Activated T-cell treated with anti-CD3 and anti-CD28 coated beads, Interleukin-2, amount 50 U/mL, for 24 hours (primary cell): ENCODE measurements around the gene ANGPTL4.
A peak's percentile ranks its signal among the peaks of the same experiment; 100 is the strongest.
"Not testable (repeated sequence)": the region's sequence is repeated elsewhere in the genome, so short reads cannot be mapped to it uniquely, and the experiment has no call there.

ENCODE experiments used
- DNase-seq: peaks from one replicate; pipeline ENCODE4 v3.0.0-alpha.2; 2020
- H3K27ac Mint-ChIP-seq: 2 replicates; pipeline ENCODE4 v1.8.0; 2020; ENCODE audit warnings: mild to moderate bottlenecking, mixed read lengths
- H3K27me3 Mint-ChIP-seq: 2 replicates; pipeline ENCODE4 v1.8.0; 2020; ENCODE audit warnings: mixed read lengths
- H3K36me3 Mint-ChIP-seq: 2 replicates; pipeline ENCODE4 v1.8.0; 2020; ENCODE audit warnings: low read depth, mixed read lengths
- H3K4me1 Mint-ChIP-seq: 2 replicates; pipeline ENCODE4 v1.8.0; 2020; ENCODE audit warnings: low read depth, mixed read lengths
- H3K4me3 Mint-ChIP-seq: 2 replicates; pipeline ENCODE4 v1.8.0; 2020; ENCODE audit warnings: mild to moderate bottlenecking, moderate library complexity, mixed read lengths
- H3K9me3 Mint-ChIP-seq: 2 replicates; pipeline ENCODE4 v1.8.0; 2020; ENCODE audit warnings: mixed read lengths

ANGPTL4 gene

DNA sequence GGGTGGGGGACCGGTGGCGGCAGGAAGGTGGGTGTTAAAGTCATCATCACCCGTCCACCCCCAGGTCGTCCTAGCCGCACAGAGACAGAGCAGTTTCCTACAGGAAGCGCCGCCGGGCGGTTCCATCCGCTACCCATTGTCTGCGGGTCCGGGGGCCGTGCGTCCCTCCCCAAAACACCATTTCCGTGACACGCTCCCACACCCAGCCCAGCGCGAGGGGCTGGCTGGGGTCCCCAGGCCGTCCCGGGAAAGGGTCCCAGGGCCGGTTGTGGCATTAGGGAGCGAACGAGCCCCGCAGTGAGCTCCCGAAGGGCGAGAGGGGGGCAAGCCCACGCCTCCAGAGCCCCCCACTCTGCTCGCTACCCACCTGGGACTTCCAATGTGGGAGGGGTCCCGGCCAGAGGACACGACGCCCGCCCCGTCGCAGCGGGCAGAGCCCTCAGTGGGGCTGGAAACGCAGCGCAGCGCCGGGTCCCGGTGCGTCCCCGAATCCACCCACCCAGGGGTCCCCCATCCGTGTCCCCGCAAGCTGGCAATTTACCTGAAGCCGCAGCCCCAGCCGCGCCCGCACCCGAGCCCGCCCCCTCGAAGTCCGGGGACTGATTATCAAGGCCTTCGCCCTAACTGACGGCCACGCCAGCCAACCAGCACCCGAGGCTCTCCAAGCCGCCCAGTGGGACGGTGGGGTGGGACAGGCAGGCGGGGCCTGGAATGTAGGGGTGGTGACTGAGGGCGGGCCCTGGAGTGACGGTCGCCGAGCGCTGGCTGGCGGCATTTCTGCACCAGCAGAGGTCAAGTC is 21.1 kb upstream of the ANGPTL4 start, which contains the start of gene KANK3:
KANK3 (minus strand) TSS at position 579 of the 799 bp plus-strand sequence. CDS start 5,434 bp downstream, outside the sequence.
- DNase-seq: peak; percentile 95
- H3K4me3 Mint-ChIP-seq: peak within 1 kb of the TSS; percentile 67
- no peaks in the 10 kb centered on the region for H3K36me3 Mint-ChIP-seq
- no peaks in the 10 kb centered on the region for H3K9me3 Mint-ChIP-seq
- no peak within 1 kb of the TSS for H3K27ac Mint-ChIP-seq
- H3K27me3 Mint-ChIP-seq: peaks cover 24% of the 10 kb centered on the region
- peaks cover 8% of the 10 kb centered on the region for H3K4me1 Mint-ChIP-seq

GRCh38 chr19:8343483-8343844 is 20.5 kb upstream of the ANGPTL4 start:
- DNase-seq: no peak
- H3K27me3 Mint-ChIP-seq: peaks cover 18% of the 10 kb centered on the region
- H3K4me3 Mint-ChIP-seq: peak overlapping the region; percentile 67
- H3K4me1 Mint-ChIP-seq: peaks cover 8% of the 10 kb centered on the region
- no peaks in the 10 kb centered on the region for H3K9me3 Mint-ChIP-seq
- H3K36me3 Mint-ChIP-seq: no peaks in the 10 kb centered on the region
- H3K27ac Mint-ChIP-seq: no peak overlapping the region

GRCh38 chr19:8349629-8350372 is 14.2 kb upstream of the ANGPTL4 start:
- not testable (repeated sequence) for H3K27ac Mint-ChIP-seq, H3K9me3 Mint-ChIP-seq, H3K36me3 Mint-ChIP-seq, DNase-seq, H3K4me1 Mint-ChIP-seq, H3K4me3 Mint-ChIP-seq
- peaks cover 25% of the 10 kb centered on the region for H3K27me3 Mint-ChIP-seq

- H3K27me3 Mint-ChIP-seq: peaks cover 25% of the 10 kb centered on the region
- no peak overlapping the region for H3K4me3 Mint-ChIP-seq
- no peaks in the 10 kb centered on the region for H3K9me3 Mint-ChIP-seq
- no peak overlapping the region for H3K27ac Mint-ChIP-seq
- H3K4me1 Mint-ChIP-seq: peaks cover 8% of the 10 kb centered on the region
- no peaks in the 10 kb centered on the region for H3K36me3 Mint-ChIP-seq
- DNase-seq: no peak
Observed at GRCh38 chr19:8352134-8352827, 11.7 kb upstream of the ANGPTL4 start.

DNA sequence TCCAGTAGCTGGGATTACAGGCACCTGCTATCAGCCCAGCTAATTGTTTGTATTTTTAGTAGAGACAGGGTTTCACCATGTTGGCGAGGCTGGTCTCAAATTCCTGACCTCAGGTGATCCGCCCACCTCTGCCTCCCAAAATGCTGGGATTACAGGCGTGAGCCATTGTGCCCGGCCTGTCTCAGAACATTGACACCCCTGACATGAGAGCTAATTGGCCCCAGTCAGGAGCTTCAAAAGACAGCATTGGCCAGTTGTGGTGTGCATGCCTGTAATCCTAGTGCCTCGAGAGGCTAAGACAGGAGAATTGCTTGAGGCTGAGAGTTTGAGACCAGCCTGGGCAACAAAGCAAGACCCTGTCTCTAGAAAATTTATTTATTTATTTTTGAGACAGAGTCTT is 11.1 kb upstream of the ANGPTL4 start:
- H3K27ac Mint-ChIP-seq, H3K9me3 Mint-ChIP-seq, H3K4me1 Mint-ChIP-seq, DNase-seq, H3K36me3 Mint-ChIP-seq, H3K4me3 Mint-ChIP-seq: not testable (repeated sequence)
- H3K27me3 Mint-ChIP-seq: peaks cover 25% of the 10 kb centered on the region

DNA sequence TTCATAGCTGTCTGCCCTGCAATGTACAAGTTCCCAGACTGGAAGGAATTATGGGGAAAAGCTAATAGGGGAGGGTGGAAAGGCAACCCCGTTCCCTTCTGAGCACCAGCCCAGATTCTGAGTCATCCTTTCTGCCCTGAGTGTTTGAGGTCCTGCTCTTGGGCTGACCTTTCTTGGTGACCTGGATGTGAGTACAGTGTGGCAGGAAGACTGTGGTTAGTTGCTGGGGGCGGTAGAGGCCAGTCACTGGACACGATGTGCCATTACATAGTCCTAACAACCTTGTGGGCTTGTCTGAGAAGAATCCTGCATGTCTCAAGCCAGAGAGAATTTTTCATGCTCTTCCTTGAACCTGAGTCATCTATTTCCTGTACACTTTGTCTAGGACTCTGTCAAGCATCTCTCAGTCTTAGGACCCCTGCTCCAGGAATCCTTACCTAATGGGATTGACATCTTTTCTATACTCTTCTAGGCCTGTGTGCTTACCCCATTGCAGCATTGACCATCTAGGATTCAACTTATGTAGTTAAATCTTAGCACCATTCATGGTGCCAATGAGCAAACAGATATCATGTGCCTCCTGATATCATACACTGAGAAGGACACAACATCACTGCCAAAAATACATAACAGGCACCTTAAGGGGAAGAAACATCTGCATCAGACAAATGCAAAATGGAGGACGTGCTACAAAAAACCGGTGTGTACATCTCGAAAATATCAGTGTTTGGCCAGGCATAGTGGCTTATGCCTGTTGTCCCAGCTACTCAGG is 8.1 kb upstream of the ANGPTL4 start:
- H3K36me3 Mint-ChIP-seq: no peaks in the 10 kb centered on the region
- DNase-seq: no peak
- H3K27ac Mint-ChIP-seq: no peak overlapping the region
- H3K27me3 Mint-ChIP-seq: peaks cover 18% of the 10 kb centered on the region
- no peak overlapping the region for H3K4me3 Mint-ChIP-seq
- H3K4me1 Mint-ChIP-seq: peaks cover 8% of the 10 kb centered on the region
- H3K9me3 Mint-ChIP-seq: no peaks in the 10 kb centered on the region

DNA sequence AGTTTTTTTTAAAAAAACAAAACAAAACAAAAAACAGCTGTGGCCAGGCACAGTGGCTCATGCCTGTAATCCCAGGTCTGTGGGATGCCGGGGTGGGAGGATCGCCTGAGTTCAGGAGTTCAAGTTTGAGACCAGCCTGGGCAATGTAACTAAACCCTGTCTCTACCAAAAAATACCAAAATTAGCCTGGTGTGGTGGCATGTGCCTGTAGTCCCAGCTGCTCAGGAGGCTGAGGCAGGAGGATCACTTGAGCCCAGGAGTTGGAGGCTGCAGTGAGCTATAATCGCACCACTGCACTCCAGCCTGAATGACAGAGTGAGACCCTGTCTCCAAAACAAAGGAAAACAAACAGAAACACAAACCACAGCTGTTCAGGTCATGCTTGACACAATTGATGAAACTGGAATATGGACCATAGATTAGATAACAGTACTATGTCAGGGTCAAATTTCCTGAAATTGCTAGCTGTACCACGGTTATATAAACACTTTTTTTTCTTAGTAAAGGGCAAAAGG is 6.9 kb upstream of the ANGPTL4 start:
- H3K4me1 Mint-ChIP-seq: peaks cover 10% of the 10 kb centered on the region
- no peak overlapping the region for H3K4me3 Mint-ChIP-seq
- no peak overlapping the region for H3K27ac Mint-ChIP-seq
- no peaks in the 10 kb centered on the region for H3K9me3 Mint-ChIP-seq
- DNase-seq: no peak
- no peaks in the 10 kb centered on the region for H3K36me3 Mint-ChIP-seq
- H3K27me3 Mint-ChIP-seq: peaks cover 15% of the 10 kb centered on the region

DNA sequence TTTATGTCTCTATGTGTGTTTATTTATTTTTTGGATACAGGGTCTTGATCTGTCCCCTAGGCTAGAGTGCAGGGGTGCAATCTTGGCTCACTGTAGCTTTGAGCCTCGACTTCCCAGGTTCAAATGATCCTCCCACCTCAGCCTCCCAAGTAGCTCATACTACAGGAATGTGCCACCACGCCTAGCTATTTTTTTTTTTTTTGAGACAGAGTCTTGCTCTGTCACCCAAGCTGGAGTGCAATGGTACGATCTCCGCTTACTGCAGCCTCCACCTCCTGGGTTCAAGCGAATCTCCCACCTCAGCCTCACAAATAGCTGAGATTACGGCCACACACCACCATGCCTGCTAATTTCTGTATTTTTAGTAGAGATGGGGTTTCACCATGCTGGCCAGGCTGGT is 5.0 kb upstream of the ANGPTL4 start:
- H3K4me3 Mint-ChIP-seq: no peak overlapping the region
- H3K36me3 Mint-ChIP-seq: no peaks in the 10 kb centered on the region
- H3K27me3 Mint-ChIP-seq: peaks cover 22% of the 10 kb centered on the region
- peaks cover 18% of the 10 kb centered on the region for H3K4me1 Mint-ChIP-seq
- no peak for DNase-seq
- H3K9me3 Mint-ChIP-seq: no peaks in the 10 kb centered on the region
- no peak overlapping the region for H3K27ac Mint-ChIP-seq

GRCh38 chr19:8360196-8360595 is 3.8 kb upstream of the ANGPTL4 start:
- H3K27me3 Mint-ChIP-seq: peaks cover 31% of the 10 kb centered on the region
- no peaks in the 10 kb centered on the region for H3K36me3 Mint-ChIP-seq
- no peak overlapping the region for H3K27ac Mint-ChIP-seq
- no peak for DNase-seq
- no peak overlapping the region for H3K4me3 Mint-ChIP-seq
- peaks cover 20% of the 10 kb centered on the region for H3K4me1 Mint-ChIP-seq
- H3K9me3 Mint-ChIP-seq: no peaks in the 10 kb centered on the region

DNA sequence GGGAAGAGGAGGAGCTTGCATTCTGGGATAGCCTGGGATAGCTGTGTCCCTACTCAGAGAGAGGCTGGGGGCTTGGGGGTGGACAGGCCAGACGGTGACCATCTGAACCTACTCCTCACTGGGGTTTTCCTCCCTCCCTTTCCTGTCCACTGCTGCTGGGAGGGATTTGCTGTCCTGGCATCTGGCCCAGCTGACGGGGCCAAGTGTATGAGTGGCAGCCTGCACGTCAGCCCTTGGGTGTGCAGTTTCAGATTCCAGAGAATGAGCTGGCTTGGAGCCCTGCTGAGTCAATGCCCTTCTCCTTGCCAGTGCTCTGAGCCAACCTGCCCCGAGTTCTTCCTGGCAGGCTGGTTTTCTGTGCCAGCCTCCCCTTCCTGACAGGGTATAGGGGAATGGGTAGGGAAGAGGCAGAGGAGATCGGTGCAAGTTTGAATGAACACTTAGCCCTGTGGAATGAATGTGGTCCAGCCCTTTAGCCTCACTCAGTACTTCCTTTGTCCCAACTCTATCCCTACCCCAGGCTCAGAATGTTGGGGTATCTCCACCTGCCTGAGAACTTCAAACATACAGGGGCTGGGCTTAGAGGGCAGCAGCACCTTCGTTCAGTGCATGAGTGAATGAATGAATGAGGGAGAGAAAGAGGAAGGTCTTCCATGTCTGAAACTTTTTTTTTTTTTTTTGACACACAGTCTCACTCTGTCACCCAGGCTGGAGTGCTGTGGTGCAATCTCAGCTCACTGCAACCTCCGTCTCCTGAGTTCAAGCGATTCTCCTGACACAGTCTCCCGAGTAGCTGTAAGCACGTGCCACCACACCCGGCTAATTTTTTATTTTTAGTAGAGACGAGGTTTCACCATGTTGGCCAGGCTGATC is 1.8 kb upstream of the ANGPTL4 start:
- DNase-seq: no peak
- Mint-ChIP-seq H3K36me3 (no peaks in the 10 kb centered on the region), H3K4me3 (no peak overlapping the region), H3K27ac (no peak overlapping the region), H3K4me1 (peaks cover 15% of the 10 kb centered on the region), H3K27me3 (peaks cover 50% of the 10 kb centered on the region), H3K9me3 (no peaks in the 10 kb centered on the region)

DNA sequence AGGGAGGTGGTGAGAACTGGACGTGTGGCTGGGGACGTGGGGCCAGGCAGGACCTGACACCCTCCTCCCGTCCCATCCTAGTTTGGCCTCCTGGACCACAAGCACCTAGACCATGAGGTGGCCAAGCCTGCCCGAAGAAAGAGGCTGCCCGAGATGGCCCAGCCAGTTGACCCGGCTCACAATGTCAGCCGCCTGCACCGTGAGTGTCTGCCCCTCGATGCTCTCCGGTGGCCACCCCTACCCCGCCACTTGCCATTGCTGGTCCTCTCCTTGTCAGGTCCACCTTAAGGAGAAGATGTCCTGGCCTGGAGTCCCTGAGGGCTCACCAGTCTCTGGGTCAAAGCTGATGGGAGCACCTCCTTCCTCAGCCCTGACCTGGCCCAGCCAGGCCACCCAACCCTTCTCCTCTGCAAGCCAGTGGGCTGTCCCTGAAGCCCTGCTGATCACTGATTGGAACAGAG is 2.2 kb downstream of the ANGPTL4 start:
- no peak overlapping the region for H3K4me3 Mint-ChIP-seq
- no peaks in the 10 kb centered on the region for H3K36me3 Mint-ChIP-seq
- peaks cover 20% of the 10 kb centered on the region for H3K4me1 Mint-ChIP-seq
- peaks cover 67% of the 10 kb centered on the region for H3K27me3 Mint-ChIP-seq
- H3K27ac Mint-ChIP-seq: no peak overlapping the region
- no peaks in the 10 kb centered on the region for H3K9me3 Mint-ChIP-seq
- DNase-seq: no peak

- Mint-ChIP-seq H3K27me3 (peaks cover 63% of the 10 kb centered on the region), H3K36me3 (no peaks in the 10 kb centered on the region), H3K9me3 (no peaks in the 10 kb centered on the region), H3K4me3 (no peak overlapping the region), H3K4me1 (peaks cover 19% of the 10 kb centered on the region), H3K27ac (no peak overlapping the region)
- DNase-seq: no peak
Observed at GRCh38 chr19:8366961-8367326, 3.0 kb downstream of the ANGPTL4 start.

DNA sequence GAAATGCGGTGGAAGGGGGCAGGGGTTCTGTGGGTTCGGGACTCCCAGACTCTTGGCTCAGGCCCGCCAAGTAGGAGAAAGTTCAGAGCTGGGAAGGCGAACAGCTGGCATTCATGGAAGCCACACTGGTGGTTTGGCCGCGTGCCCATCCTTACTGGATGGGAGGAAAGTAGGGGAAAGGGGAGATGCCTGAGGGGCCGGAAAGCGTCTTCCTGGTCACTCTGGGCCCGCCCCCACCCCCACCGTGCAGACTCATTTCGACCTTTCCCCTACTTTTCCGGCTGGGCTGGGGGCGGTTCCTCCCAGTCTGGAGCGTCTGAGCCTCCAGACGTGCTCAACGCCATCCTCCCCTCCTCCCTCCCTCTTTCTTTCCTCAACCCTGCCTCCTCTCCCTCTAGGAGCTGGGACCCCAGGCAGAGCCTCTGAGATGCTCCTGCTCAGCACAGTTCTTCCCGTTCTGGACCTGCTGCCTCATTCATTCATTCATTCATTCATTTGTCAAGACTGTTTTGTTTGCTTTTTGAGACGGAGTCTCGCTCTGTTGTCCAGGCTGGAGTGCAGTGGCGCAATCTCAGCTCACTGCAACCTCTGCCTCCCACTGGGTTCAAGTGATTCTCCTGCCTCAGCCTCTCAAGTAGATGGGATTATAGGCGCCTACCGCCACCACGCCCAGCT is 3.5 kb downstream of the ANGPTL4 start:
- DNase-seq: no peak
- Mint-ChIP-seq H3K4me1 (peaks cover 17% of the 10 kb centered on the region), H3K36me3 (no peaks in the 10 kb centered on the region), H3K9me3 (no peaks in the 10 kb centered on the region), H3K27ac (no peak overlapping the region), H3K27me3 (peaks cover 58% of the 10 kb centered on the region), H3K4me3 (no peak overlapping the region)
